ENCODE measurements around the gene ARFGAP1.

The ARFGAP1 gene

DNA sequence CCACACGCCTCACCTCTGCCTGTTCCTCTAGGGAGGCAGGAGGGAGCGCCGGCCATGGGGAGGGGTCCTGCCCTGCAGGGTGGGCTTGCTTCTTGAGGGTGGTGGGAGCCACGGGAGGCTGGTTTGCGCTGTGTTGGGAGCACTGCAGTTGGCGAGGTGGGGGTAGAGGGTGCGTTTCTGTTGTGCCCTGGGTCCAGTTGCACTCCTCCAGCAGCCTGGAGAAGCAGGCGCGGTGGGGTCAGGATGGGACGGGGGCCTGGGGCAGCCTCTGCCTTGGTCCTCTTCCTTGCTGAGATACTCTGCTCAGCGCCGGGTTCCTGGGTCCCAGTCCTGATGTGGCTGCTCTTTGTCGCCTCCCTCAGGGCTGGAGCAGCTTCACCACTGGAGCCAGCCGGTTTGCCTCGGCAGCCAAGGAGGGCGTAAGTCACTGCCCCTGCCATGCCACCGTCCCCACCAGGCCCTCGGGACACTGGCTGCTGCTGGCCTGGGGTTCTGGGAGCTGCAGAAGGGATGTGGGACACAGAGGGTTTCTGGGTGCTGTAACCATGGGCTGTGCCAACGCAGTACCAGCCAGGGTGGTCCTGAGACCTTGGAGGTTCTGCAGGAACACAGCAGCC lies 8.4 kb downstream of the ARFGAP1 start:
- no peak for DNase-seq

DNA sequence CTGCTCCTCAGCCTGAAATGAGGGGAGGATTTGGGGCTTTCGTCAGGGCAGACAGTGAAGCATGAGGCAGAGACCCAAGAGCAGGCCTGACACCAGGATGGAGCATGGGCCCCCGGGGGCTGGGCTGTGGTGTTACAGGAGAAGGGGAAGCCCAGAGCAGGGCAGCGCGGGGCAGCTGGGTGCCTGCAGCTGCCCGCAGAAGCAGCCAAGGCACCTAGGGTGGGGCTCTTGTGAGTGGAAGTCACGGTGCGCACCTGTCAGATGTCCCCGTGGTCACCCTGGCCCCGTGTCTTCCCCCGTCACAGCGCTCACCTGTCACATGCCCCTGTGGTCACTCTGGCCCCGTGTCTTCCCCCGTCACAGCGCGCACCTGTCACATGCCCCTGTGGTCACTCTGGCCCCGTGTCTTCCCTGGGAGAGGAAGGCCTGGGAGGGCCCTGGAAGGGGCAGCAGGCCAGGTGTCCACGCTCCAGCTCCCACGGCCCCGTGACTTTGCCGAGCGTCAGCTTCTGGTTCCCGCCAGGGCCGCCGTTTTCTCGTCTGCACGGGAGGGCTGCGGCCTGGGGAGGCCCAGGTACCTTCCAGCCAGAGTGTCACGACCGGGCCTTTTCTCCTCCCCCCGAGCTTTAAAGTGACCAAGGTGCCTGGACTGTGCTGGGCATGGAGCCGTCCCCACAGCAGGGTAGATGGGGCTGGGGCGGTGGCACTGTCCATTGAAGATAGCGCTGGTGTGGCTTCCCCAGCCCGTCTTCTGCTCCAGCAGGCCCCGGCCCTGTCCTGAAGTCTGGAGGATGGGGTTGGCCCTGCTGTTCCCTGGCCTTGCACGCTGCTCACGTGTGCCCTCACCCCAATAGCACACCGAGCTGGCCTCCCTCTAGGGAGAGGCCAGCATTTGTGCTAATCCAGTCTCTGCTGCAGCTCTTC lies 9.4 kb downstream of the ARFGAP1 start:
- no peak for DNase-seq

DNA sequence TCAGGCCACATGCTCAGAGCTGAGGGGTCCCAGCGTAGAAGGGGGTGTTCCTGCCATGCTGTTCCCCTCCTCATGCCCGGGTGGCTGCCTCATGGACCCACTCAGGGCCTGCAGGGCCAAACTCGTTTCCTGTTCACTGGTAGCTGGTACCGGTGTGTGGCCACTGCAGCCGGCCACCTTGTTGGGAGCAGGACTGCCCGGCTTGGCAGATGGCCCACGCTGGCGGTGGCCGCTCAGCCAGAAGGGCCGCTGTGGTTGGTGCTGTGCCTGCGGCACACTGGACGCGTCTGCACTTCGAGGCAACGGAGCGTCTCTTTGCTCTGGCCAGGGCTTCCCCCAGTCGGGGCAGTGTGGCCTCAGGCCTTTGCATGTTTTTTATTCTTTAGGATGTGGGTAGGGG lies 10.3 kb downstream of the ARFGAP1 start:
- no peak for DNase-seq

DNA sequence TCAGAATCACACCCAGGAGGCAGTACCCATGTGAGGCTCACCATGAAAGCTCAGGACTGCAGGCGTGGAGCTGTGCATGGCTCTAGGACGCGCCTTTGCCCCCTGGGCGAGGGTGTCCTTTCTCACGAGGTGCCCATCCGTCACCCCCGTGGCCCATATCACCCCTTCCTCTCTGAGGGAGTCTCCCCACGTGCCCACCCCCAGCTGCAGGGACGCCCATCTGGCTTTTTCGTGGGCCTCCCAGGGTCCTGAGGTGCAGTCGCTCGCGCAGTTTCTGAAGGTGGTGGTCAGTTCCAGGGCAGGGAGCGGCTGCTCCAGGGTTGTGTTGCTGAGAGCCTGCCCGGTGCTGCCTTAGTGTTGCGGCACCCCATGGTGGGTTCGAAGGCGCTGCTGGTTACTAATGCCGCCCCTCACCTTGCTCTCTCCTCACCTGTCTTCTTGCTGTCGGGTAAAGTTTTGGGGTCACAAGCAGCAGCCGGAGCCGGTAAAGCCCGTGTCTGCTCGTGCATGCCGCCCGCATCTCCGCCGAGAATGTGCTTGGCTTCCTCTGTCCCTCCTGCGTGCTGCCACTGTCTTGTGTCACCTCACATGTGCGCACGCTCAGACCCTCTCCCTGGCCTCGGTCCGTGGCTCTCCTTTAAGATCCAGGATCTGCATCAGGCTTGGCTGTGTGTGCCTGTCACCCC lies 10.9 kb downstream of the ARFGAP1 start:
- DNase-seq: no peak

DNA sequence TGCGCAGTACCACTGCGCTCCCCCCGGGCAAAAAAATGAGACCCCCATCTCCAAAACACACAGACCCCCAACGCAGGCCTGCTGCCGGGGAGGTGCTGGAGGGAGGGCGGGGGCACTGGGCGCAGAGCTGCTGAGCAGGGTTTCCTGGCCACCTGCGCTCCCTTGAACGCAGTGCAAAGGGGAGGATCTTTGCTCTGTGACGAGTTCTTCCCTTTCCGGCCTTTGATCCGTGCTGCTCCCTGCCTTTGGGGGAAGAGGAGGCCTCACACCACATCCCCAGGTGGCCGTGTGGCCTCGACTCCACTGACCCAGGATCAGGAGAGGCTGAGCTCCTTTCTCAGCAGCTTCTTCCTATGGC lies 11.4 kb downstream of the ARFGAP1 start:
- DNase-seq: no peak

DNA sequence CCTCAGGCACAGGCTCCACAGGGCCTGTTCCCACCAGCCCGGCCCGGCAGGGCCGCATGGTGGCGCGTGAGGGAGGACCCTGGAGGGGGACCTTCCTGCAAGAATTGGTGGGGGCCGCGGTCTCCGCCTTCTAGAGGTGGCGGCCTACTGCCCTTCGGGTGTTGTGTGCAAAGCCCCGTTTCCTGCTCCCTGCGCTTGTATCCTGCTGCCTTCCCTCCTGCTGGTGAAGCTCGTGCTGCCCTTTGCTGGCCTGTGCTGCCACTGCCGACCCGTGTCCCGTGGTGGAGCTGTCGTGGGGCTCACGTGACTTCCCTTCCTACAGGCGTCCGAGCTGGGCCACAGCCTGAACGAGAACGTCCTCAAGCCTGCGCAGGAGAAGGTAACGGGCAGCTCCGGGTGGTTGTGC lies 11.9 kb downstream of the ARFGAP1 start:
- no peak for DNase-seq

DNA sequence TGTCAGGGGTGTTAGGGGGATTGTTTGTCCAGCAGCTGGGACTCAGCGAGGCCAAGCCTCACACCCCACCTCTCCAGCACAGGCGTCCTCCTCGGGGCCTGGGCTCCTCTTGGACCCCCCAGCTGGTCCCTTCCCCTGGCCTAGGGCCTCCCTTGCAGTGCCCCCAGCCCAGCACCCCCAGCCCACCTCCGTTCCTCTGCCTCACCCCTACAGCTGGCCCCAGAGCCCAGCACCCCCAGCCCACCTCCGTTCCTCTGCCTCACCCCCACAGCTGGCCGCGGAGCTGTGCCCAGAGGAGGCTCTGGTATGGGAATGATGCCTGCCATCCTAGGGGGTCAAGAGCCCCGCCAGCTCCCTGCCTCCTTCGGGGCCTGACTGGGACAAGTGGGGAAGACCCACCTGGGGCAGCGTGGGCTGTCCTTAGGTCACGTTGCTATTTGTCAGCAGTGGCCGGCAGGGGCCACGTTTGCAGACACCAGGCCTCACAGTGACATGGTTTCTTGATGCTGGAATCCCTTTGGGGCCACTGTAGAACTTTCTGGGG lies 12.4 kb downstream of the ARFGAP1 start:
- DNase-seq: no peak

DNA sequence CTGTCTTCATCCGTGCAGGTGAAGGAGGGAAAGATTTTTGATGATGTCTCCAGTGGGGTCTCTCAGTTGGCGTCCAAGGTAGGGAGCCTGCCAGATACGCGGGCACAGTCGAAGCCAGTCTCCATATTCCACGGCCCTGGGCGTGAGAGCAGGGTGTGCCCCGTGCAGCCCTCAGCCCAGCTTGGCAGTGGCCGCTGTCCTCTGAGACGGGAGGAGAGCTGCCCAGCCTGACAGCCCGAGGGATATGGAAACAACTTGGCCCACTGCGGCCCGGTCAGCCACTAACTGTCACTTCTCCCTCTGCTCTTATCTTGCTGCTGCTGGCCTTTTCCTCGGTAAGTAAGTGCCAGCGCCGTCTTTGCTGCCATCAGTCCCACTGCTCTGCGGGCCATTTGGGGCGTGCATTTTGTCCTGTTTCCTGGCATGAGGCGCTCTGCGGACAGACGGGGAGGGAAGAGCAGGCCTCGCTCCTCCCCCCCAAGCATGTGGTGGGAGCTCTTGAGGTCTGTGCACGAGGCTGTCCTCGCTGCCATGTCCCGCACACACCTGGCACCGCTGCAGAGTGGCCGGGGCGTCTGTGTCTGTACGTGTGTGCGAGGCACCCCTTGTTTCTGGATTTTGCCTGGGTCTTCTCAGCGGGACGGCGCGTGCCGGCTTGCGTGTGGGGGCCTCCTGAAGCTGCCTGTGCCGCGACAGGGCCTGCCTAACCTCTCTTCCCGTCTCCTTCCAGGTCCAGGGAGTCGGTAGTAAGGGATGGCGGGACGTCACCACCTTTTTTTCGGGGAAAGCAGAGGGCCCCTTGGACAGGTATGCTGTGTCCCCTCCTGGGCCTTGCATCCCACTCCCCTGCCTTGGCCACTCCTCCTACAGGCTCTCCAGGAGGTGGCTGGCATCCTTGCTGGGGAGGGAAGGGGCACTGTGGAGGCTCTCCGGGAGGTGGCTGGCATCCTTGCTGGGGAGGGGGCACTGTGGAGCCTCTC lies 13.3 kb downstream of the ARFGAP1 start:
- no peak for DNase-seq

DNA sequence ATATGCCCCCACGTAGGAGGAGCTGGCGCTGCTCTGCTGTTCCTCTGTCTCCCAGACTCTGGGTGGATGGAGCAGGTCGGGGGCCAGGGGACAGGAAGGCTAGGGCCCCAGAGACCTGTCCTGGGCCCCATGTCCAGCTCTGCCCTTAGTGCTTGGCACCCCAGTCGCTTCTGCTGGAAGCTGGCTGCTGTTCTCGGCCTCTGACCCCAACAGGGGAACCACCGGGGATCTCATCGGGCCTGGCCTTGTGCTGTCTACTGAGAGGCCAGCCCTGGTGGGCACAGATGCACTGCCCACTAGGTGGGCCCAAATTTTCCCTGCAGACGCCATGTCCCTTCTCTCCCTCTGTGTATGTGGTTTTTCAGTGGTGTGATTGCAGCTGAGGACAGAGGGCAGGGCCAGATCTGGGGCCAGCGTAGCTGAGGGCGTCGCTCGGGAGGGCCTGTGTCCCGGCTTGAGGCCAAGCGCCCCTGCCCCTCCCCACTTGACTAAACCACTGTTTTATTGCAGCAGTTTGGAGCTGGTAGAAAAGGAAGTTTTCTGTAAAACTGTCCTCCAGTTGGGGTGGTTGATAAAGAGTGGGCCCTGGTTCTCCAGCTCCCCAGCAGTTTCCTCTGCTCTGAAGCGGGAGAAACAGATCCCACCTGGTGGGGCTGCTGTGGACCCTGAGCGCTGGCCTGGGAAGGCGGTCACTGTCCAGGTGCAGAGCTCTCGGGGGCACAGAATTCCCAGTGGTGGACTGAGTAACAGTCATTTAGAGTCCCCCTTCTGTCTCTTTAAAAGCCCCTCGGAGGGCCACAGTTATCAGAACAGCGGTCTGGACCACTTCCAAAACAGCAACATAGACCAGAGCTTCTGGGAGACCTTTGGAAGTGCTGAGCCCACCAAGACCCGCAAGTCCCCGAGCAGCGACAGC lies 14.4 kb downstream of the ARFGAP1 start:
- DNase-seq: no peak

DNA sequence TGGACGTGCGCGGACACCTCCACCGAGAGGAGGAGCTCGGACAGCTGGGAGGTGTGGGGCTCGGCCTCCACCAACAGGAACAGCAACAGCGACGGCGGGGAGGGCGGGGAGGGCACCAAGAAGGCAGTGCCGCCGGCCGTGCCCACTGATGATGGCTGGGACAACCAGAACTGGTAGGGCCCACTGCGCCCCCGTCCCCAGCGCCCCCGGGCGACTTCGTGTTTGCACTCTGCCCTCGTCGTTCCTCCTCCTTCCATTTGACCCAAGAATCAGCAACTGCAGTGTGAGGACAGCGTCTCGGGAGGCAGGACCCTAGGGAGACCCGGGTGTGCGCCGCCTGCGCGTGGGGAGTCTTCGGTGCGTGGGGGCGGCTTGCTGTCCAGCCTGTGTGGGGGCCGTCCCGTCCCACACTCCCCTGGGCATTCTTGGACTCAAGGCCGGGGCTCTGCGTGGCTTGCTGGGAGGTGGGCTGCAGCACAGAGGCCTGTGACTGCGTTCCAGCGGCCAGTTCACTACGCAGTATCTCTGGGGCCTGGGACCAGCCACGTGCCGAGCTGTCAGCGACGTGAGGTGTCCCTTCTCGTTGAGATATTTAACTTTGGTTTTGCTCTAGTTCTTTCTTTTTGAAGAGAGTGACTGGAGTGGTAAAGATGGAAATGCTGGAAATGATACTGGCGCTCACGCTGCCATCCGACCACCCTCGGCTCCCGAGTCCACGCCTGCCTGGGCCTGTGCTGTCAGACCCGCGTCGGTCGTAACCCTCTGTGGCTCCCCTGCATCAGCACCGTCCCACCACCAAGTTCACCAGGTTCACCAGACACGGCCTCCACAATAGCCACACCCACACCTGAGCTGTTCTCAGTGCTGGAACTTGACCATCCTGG lies 15.3 kb downstream of the ARFGAP1 start:
- DNase-seq: no peak

DNA sequence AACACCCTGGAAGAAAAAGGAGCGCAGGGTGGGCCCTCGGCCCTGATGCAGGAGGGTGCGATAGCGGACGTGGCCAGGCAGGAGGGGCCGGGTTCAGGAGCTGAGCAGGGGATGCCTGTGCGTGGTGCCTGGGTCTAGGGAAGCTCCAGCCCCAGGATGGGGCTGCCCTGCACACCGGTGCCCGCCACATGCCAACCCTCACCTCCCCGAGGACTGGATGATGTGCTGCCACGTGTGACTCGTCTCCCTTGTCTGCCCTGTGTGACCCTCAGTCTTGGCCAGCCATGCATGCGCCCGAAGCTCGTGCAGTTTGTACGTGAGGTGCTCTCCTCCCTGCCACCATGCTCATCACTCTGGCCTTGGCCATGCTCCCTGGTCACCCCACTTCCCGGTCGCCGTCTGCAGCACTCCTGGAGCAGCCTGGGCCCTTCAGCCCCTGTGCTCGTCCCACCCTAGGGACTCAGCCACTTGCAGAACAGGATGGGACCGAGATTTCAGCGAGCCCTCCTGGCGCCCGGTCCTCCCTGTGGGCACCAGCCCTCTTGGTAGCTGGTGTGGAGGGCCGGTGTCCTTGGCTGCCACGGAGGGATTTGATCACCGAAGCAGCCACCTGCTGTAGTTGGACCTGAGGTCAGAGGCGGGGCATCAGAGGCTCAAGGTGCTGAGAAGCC lies 16.1 kb downstream of the ARFGAP1 start:
- no peak for DNase-seq

DNA sequence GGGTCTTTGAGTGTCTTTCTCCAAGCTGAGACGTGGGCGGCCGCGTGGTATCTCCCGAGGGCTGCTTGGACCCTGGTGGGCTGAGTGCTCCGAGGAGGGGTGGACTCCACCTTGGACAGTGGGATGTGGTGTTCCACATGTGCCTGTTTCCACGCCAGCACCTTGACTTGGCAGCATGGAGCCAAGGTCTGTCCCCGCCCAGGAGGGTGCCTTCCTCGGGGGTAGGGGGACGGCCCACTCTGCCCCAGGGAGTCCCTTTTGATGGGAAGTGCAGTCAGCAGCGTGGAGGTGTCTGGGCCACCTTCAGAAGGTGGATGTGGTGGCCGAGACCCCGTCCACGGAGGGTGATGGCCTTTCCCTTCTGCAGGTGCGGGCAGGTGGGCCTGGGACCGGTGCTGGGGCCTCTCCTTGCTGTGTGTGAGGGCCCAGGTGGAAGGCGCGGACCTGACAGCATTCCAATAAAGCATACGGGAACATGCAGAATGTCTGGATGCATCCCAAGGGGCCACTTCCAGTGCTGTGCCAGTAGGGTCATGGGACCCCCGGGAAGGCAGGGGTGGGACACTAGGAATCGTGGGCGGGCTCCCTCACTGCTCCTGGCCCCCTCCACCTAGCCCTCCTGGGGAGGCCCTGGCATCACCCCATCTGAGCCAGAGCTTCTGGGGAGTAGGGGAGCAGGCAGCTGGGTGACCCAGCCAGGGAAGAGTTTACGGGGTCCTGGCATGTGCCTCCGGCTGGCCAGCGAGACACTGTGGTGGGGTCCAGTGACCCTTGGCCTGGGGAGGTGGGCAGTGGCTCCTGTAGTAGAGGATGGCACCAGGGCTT lies 16.9 kb downstream of the ARFGAP1 start:
- DNase-seq: no peak

DNA sequence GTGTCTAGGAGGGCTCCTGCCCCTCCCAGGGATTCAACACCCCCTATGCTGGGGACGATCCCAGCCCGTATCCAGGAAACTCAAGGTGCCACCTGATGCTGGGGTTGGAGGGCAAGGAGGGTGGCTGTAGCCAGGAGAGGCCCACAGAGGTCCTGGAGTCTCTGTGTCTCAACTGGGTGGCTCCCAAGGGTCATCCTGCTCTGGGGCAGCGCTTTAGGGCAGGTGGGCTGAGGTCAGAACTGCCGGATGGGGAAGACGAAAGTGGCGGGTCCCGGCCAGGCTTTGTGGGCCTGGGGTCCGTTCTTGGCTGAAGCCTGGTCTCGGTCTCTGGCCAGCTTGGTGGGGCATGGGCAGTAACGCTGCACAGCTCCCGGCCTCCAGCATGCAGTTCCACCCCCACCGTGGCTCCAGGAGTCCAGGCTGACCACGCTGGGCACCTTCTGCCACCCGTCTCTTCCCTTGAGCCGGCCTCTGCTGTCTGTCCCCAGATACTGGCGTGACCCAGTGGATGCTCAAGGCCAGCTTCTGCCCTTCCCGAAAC lies 17.6 kb downstream of the ARFGAP1 start:
- no peak for DNase-seq

DNA sequence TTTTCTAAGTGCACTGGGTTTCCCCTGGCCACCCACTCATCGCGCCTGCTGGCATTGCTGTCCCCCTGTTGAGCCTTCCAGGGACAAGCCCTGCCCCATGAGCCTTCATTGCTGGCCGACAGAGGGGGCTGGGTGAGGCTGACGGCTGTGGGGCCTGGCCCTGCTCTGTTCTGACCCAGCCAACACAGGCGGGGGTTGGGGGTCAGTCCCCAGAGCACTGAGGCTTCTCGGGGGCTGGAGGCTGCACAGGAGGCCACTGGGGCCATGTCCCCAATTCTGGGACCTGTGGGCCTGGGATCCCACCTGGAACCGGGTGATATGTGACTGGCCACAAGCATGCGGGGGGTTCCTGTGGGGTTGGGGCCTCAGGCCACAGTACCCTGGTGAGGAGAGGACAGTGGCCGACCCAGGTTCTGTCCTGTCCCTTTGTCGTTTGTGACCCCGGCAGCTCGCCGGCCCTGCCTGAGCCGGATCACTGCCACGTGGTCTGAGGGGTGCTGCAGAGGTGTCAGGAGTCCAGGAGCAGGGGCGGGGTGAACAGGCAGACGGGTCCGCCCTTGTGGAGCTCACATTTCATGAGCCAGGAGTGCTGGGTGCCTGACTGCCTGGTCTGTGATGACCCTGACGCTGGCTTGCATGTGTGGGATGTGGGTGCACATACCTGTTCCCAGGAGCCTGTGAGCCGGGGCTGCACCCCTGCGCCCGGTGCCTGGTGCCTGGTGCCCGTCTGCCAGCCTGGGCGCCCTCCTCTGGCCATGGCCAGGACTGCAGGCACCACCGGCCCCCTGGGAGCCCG lies 18.3 kb downstream of the ARFGAP1 start:
- DNase-seq: peak; percentile 24

DNA sequence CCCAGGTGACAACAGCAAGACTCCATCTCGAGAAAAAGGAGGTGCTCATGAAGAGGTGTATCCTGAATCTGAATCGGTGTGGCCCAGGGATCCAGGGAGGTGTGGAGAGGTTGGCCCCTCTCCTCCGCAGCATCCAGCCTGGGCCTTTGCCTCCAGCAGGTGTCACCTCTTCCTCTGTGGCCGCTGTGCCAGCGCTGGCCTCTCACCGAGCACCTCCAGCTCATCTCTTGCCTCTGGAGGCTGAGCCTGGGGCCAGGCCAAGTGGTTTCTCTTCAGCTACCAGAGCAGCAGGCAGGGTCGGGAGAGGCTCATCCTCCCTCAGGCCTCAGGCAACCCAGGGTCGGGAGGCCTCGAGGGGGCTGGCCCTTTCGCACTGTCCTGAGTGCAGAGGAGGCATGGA lies 19.2 kb downstream of the ARFGAP1 start:
- no peak for DNase-seq

DNA sequence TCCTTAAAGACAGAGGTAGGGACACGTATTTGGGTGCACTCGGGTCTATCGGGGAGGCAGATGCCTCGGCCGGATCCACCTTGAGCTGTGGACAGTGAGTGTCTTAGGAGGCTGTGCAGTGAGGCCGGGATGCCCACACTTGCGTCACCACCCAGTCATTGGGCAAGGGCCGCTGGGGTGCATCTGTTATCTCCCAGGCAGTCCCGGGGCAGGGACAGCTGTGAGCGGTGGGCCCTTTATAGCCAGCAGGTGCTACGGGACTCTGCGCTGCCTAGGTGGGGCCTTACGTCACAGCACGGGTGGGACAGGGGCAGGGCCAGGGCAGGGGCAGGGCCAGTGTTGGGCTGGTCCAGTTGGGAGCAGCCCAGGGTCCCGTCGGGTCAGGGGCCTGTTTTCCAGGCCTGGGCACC lies 19.7 kb downstream of the ARFGAP1 start:
- DNase-seq: no peak

DNA sequence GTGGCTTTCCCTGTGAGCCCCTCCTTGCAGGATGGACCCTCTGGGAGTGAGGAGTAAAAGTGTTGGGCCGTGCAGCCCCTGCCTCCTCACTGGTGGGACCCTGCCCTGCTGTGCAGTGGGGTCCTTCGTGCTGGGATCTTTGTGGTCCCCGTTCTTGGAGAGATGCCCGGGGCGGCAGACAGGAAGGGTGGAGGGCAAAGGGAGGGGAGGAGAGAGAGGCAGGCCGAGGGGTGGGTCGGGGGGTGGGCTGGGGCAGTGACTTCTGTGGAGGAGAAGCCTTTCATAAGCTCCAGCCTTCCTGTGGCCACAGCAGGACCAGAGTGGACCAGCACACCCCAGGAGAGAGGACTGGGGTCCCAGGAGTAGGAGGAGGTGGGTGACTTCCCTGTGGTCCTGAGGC lies 20.3 kb downstream of the ARFGAP1 start, which contains the start of gene COL20A1:
COL20A1 (plus strand) TSS at position 283 of the 400 bp plus-strand sequence. CDS start 1,922 bp downstream, outside the sequence.
- no peak for DNase-seq

Data from activated gamma-delta T cell (primary cell).